ENCODE measurements around the gene CD1D.
A peak's percentile ranks its signal among the peaks of the same experiment; 100 is the strongest.

The CD1D gene

DNA sequence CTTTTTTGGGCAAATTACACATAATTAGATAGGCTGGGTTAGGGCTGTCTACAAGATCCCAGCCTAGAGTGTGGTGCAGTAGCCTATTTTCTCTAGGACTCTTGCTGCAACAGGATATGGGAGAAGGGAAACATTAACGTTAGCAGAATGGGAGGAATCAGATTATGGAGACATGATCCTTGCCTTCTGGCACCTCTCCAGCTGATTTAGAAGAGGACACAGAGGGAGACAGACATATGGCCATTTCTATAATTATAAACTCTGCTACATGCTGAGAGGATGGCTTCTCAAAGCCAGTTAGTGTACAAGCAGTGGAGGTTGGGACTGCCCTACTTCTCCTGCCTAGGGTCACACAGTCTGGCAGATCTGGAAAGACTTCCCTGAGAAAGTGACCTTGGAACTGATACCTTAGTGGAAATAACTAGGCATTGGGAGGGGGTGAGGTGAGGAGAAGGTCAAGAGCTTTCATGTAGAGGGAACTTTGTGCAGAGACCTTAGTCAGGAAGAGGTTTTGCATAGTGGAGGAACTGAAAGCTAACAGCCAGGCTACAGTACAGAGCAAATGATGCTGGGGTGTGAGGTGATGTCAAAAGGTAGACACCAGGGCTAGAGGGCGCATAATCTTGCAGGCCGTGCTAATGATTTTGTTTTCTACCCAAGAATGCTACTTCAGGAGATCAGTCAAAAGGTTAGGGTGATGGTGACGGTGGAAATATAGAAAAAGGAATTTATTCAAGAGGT, 1.2 kb upstream of the CD1D start:
- no peak for DNase-seq (ENCODE audit: low spot score)
- Histone ChIP-seq H3K9me3 (ENCODE audit: severe bottlenecking) (no peaks in the 10 kb centered on the region), H3K27me3 (ENCODE audit: insufficient read depth, poor library complexity, severe bottlenecking) (no peaks in the 10 kb centered on the region), H3K27ac (ENCODE audit: poor library complexity, severe bottlenecking) (no peak overlapping the region), H3K36me3 (ENCODE audit: low read depth) (no peaks in the 10 kb centered on the region), H3K4me3 (ENCODE audit: severe bottlenecking) (no peak overlapping the region), H3K4me1 (ENCODE audit: insufficient read depth, poor library complexity, severe bottlenecking) (peaks cover 14% of the 10 kb centered on the region)
- TF ChIP-seq, protein P1, sequence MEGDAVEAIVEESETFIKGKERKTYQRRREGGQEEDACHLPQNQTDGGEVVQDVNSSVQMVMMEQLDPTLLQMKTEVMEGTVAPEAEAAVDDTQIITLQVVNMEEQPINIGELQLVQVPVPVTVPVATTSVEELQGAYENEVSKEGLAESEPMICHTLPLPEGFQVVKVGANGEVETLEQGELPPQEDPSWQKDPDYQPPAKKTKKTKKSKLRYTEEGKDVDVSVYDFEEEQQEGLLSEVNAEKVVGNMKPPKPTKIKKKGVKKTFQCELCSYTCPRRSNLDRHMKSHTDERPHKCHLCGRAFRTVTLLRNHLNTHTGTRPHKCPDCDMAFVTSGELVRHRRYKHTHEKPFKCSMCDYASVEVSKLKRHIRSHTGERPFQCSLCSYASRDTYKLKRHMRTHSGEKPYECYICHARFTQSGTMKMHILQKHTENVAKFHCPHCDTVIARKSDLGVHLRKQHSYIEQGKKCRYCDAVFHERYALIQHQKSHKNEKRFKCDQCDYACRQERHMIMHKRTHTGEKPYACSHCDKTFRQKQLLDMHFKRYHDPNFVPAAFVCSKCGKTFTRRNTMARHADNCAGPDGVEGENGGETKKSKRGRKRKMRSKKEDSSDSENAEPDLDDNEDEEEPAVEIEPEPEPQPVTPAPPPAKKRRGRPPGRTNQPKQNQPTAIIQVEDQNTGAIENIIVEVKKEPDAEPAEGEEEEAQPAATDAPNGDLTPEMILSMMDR (IDR thresholded peaks at IDR 0.05; ENCODE audit: poor library complexity, severe bottlenecking) = no peak
- no peak for ATAC-seq (ENCODE audit: low read depth)

DNA sequence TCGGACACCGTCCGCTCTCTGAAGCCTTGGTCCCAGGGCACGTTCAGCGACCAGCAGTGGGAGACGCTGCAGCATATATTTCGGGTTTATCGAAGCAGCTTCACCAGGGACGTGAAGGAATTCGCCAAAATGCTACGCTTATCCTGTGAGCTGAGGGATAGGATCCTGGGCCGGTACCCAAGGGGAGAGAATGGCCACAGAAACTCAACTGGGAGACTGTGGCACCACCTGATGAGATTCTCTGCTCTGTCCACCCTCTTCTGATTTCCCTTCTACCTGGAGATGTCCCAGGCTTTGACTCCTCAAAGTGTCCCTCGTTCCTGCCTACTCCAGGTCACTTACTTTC, 855 bp downstream of the CD1D start:
- Histone ChIP-seq H3K36me3 (ENCODE audit: low read depth) (no peaks in the 10 kb centered on the region), H3K9me3 (ENCODE audit: severe bottlenecking) (no peaks in the 10 kb centered on the region), H3K4me1 (ENCODE audit: insufficient read depth, poor library complexity, severe bottlenecking) (peaks cover 18% of the 10 kb centered on the region), H3K4me3 (ENCODE audit: severe bottlenecking) (peak overlapping the region; percentile 37), H3K27ac (ENCODE audit: poor library complexity, severe bottlenecking) (no peak overlapping the region), H3K27me3 (ENCODE audit: insufficient read depth, poor library complexity, severe bottlenecking) (no peaks in the 10 kb centered on the region)
- TF ChIP-seq, protein P1 (IDR thresholded peaks at IDR 0.05; ENCODE audit: poor library complexity, severe bottlenecking) = no peak
- no peak for ATAC-seq (ENCODE audit: low read depth)
- no peak for DNase-seq (ENCODE audit: low spot score)

DNA sequence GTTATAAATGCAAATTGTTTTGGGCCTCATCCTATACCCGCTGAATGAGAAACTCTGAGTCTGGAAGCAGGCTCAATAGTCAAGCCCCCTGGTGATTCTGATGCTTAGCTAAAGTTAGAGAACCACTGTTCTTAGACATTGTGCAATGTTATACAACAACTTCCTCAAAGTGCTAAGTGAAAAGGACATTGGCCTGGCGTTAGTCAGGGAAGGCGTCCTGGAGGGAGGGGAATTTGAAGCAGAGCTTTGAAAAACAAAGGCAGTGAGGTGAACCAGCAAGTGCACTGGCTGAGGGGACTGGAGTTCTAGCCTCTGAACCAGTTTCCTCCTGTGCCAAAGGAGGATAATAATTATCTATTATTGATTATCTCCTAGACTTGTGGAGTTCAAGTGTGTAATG, 5.1 kb downstream of the CD1D start:
- DNase-seq (ENCODE audit: low spot score) (no peak), ATAC-seq (ENCODE audit: low read depth) (no peak)
- Histone ChIP-seq H3K4me3 (ENCODE audit: severe bottlenecking) (no peak overlapping the region), H3K4me1 (ENCODE audit: insufficient read depth, poor library complexity, severe bottlenecking) (peaks cover 4% of the 10 kb centered on the region), H3K27me3 (ENCODE audit: insufficient read depth, poor library complexity, severe bottlenecking) (no peaks in the 10 kb centered on the region), H3K9me3 (ENCODE audit: severe bottlenecking) (no peaks in the 10 kb centered on the region), H3K36me3 (ENCODE audit: low read depth) (no peaks in the 10 kb centered on the region), H3K27ac (ENCODE audit: poor library complexity, severe bottlenecking) (no peak overlapping the region)
- TF ChIP-seq, protein P1 (IDR thresholded peaks at IDR 0.05; ENCODE audit: poor library complexity, severe bottlenecking) = no peak

DNA sequence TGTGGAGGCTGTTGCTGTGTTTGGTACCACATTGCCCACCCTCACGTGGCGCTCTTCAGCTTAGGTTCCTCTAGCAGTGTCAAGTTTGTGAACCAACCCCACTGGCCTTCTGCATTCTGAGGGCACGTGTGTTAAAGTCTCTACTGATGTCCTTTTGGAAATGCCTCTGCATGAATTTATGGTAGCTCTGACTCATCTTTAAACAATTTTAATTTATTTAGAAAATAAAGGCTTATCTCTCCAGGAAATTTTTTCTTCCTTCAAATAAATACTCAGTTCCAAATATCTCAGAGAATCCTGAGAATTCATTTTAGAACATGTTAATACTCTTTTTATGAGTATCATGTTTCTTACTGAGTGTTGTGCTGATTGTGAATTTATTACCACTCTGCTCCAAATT, 5.5 kb downstream of the CD1D start:
- TF ChIP-seq, protein P1 (IDR thresholded peaks at IDR 0.05; ENCODE audit: poor library complexity, severe bottlenecking) = no peak
- Histone ChIP-seq H3K4me3 (ENCODE audit: severe bottlenecking) (no peak overlapping the region), H3K27ac (ENCODE audit: poor library complexity, severe bottlenecking) (no peak overlapping the region), H3K4me1 (ENCODE audit: insufficient read depth, poor library complexity, severe bottlenecking) (peaks cover 4% of the 10 kb centered on the region), H3K9me3 (ENCODE audit: severe bottlenecking) (no peaks in the 10 kb centered on the region), H3K27me3 (ENCODE audit: insufficient read depth, poor library complexity, severe bottlenecking) (no peaks in the 10 kb centered on the region), H3K36me3 (ENCODE audit: low read depth) (no peaks in the 10 kb centered on the region)
- no peak for DNase-seq (ENCODE audit: low spot score)
- no peak for ATAC-seq (ENCODE audit: low read depth)

DNA sequence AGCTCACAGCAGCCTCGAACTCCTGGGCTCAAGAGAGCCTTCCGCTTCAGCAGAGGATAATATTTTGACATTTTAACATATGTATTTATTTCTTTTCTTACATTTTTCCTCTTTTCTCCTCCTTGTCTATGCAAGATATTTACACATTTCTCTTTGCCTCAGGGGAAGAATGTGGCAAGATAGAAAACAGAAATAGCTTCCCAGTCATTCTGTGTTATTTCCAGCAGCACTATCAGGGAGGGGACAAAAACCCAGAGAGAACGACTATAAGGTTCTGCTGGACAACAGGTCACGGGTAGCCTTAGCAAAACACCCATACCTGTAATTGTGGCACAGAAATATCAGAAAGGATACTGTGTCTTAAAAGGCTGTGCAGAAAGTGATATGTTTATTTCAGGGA, 7.9 kb downstream of the CD1D start:
- no peaks in the 10 kb centered on the region for H3K9me3 ChIP-seq (ENCODE audit: severe bottlenecking)
- TF ChIP-seq, protein P1 (IDR thresholded peaks at IDR 0.05; ENCODE audit: poor library complexity, severe bottlenecking) = no peak
- no peak overlapping the region for H3K4me3 ChIP-seq (ENCODE audit: severe bottlenecking)
- no peak overlapping the region for H3K27ac ChIP-seq (ENCODE audit: poor library complexity, severe bottlenecking)
- peaks cover 4% of the 10 kb centered on the region for H3K4me1 ChIP-seq (ENCODE audit: insufficient read depth, poor library complexity, severe bottlenecking)
- no peaks in the 10 kb centered on the region for H3K36me3 ChIP-seq (ENCODE audit: low read depth)
- DNase-seq (ENCODE audit: low spot score) (no peak), ATAC-seq (ENCODE audit: low read depth) (no peak)
- no peaks in the 10 kb centered on the region for H3K27me3 ChIP-seq (ENCODE audit: insufficient read depth, poor library complexity, severe bottlenecking)

All from RWPE2 (cell line).